ENCODE measurements around the gene ACHE. TPM values are rescaled to one million over a fixed set of nuclear protein-coding genes. Genes with fewer than 3 reads are reported as not detected.
A peak's percentile ranks its signal among the peaks of the same experiment; 100 is the strongest.

Gene ACHE
- total and polyA plus RNA-seq, 3 donors from 2014 or later: 5.1 to 10.5 (median 9.8) TPM

GRCh38 chr7:100878013-100878412, 17.7 kb downstream of the ACHE start:
- H3K27ac ChIP-seq: no peak overlapping the region
- DNase-seq: no peak
- H3K36me3 ChIP-seq (ENCODE audit: low read depth, missing control alignments): no peaks in the 10 kb centered on the region
- intact Hi-C loops (cut with DNase I; ENCODE audit: low total_unique reads): no loop called here
- 69 to 71% methylated on average over 7 of the region's 7 CpGs for WGBS, 2 donors
- H3K4me3 ChIP-seq: no peak overlapping the region
- no peak for TF ChIP-seq CTCF (IDR thresholded peaks at IDR 0.05)
- TF ChIP-seq POLR2A (IDR thresholded peaks at IDR 0.05): no peak
- H3K4me1 ChIP-seq: peaks cover 27% of the 10 kb centered on the region
- H3K27me3 ChIP-seq: no peaks in the 10 kb centered on the region
- no peaks in the 10 kb centered on the region for H3K9me3 ChIP-seq

GRCh38 chr7:100875356-100875751, 20.3 kb downstream of the ACHE start:
- no peak for DNase-seq
- intact Hi-C loops (cut with DNase I; ENCODE audit: low total_unique reads): no loop called here
- Histone ChIP-seq H3K4me3 (peak overlapping the region; percentile 76 to 99), H3K27me3 (no peaks in the 10 kb centered on the region), H3K36me3 (ENCODE audit: low read depth, missing control alignments) (no peaks in the 10 kb centered on the region), H3K4me1 (peaks cover 27% of the 10 kb centered on the region), H3K27ac (peak overlapping the region; percentile 96), H3K9me3 (no peaks in the 10 kb centered on the region)
- no peak for TF ChIP-seq POLR2A (IDR thresholded peaks at IDR 0.05)
- no peak for TF ChIP-seq CTCF (IDR thresholded peaks at IDR 0.05)
- WGBS, 2 donors: 0% methylated on average over 12 to 39 of the region's 39 CpGs

GRCh38 chr7:100874577-100875355, 20.9 kb downstream of the ACHE start, which contains the start of gene SRRT:
Gene SRRT, plus strand, starts transcription at chr7:100875103. Its CDS starts 488 bp downstream, at chr7:100875591.
- peak within 1 kb of the TSS; percentile 96 for H3K27ac ChIP-seq
- peak within 1 kb of the TSS; percentile 76 to 99 for H3K4me3 ChIP-seq
- intact Hi-C loops (cut with DNase I; ENCODE audit: low total_unique reads): no loop called here
- DNase-seq: peak; percentile 99
- H3K27me3 ChIP-seq: no peaks in the 10 kb centered on the region
- H3K4me1 ChIP-seq: peaks cover 27% of the 10 kb centered on the region
- WGBS, 2 donors: 1% methylated on average over 48 to 79 of the region's 79 CpGs
- TF ChIP-seq CTCF (IDR thresholded peaks at IDR 0.05): peak; percentile 44 to 94 (median 75)
- TF ChIP-seq POLR2A (IDR thresholded peaks at IDR 0.05): peak; percentile 70
- no peaks in the 10 kb centered on the region for H3K36me3 ChIP-seq (ENCODE audit: low read depth, missing control alignments)
- no peaks in the 10 kb centered on the region for H3K9me3 ChIP-seq

- 41 to 43% methylated on average over 7 to 8 of the region's 8 CpGs for WGBS, 2 donors
- peaks cover 27% of the 10 kb centered on the region for H3K4me1 ChIP-seq
- intact Hi-C loops (cut with DNase I; ENCODE audit: low total_unique reads): no loop called here
Measured at GRCh38 chr7:100874300-100874576, 21.4 kb downstream of the ACHE start.

More at GRCh38 chr7:100874300-100874576, 21.4 kb downstream of the ACHE start:
- Histone ChIP-seq H3K36me3 (ENCODE audit: low read depth, missing control alignments) (no peaks in the 10 kb centered on the region), H3K4me3 (peak overlapping the region; percentile 76 to 99), H3K27me3 (no peaks in the 10 kb centered on the region), H3K9me3 (no peaks in the 10 kb centered on the region), H3K27ac (peak overlapping the region; percentile 96)
- no peak for DNase-seq
- TF ChIP-seq CTCF (IDR thresholded peaks at IDR 0.05) (no peak), POLR2A (IDR thresholded peaks at IDR 0.05) (no peak)

Data from testis (tissue), 3 donors.